EL (cell line): ENCODE results near the gene KIRREL2.
"Not testable (repeated sequence)": the region's sequence is repeated elsewhere in the genome, so short reads cannot be mapped to it uniquely, and the experiment has no call there.

Source experiments
- DNase-seq: peaks from one replicate; pipeline ENCODE4 v3.0.0-alpha.2; 2016

Gene KIRREL2

GRCh38 chr19:35856546-35857149, at the start of gene KIRREL2:
TSS of gene KIRREL2 (plus strand) at chr19:35856911. CDS start at chr19:35857120, 209 bp downstream.
- DNase-seq, result no peak

- no peak for DNase-seq
These were observed 49.1 kb upstream of the KIRREL2 start for GRCh38 chr19:35807633-35808032.

- DNase-seq, result no peak
These were observed 45.1 kb upstream of the KIRREL2 start for GRCh38 chr19:35811317-35812219.

- DNase-seq, result no peak
These were observed 44.3 kb upstream of the KIRREL2 start, which contains the start of gene PRODH2 for GRCh38 chr19:35812220-35813042. TSS of gene PRODH2 (minus strand) at chr19:35812845. CDS start at chr19:35812805, 40 bp downstream.

GRCh38 chr19:35813043-35813890, 43.4 kb upstream of the KIRREL2 start:
- DNase-seq, result no peak

GRCh38 chr19:35816262-35816661, 40.4 kb upstream of the KIRREL2 start:
- DNase-seq, result no peak

GRCh38 chr19:35816846-35817245, 39.9 kb upstream of the KIRREL2 start:
- DNase-seq, result no peak

GRCh38 chr19:35818445-35818844, 38.3 kb upstream of the KIRREL2 start:
- no peak for DNase-seq

- DNase-seq, result no peak
These were observed 34.1 kb upstream of the KIRREL2 start for GRCh38 chr19:35822579-35822978.

GRCh38 chr19:35824150-35824549, 32.6 kb upstream of the KIRREL2 start:
- no peak for DNase-seq

- DNase-seq, result peak; percentile 51
These were observed 27.9 kb upstream of the KIRREL2 start for GRCh38 chr19:35828692-35829301.

GRCh38 chr19:35830986-35831385, 25.7 kb upstream of the KIRREL2 start:
- DNase-seq, result no peak

GRCh38 chr19:35832054-35832453, 24.7 kb upstream of the KIRREL2 start:
- no peak for DNase-seq

GRCh38 chr19:35833972-35834371, 22.7 kb upstream of the KIRREL2 start:
- no peak for DNase-seq

- not testable (repeated sequence) for DNase-seq
These were observed 20.6 kb upstream of the KIRREL2 start for GRCh38 chr19:35836096-35836495.

GRCh38 chr19:35841961-35842595, 14.6 kb upstream of the KIRREL2 start:
- no peak for DNase-seq

GRCh38 chr19:35842666-35843272, 13.9 kb upstream of the KIRREL2 start:
- DNase-seq, result no peak

GRCh38 chr19:35843676-35844481, 12.8 kb upstream of the KIRREL2 start:
- peak; percentile 27 for DNase-seq

GRCh38 chr19:35844482-35845214, 12.1 kb upstream of the KIRREL2 start:
- no peak for DNase-seq
